Esophagus (tissue), 2 donors: ENCODE data around the gene SLC12A1. TPM values are rescaled to one million over a fixed set of nuclear protein-coding genes. Genes with fewer than 3 reads are reported as not detected.

ENCODE experiments used
- H3K27ac ChIP-seq, 2 donors: one replicate each; pipeline ENCODE4 v1.5.1; 2013; ENCODE audit warnings: low read depth in 2 of 2, mild to moderate bottlenecking in 2 of 2, inconsistent platforms in 1 of 2, low read length in 1 of 2, moderate library complexity in 1 of 2
- H3K27me3 ChIP-seq, 2 donors: one replicate each; pipeline ENCODE4 v1.6.1; 2013; ENCODE audit warnings: low read length in 2 of 2, control low read depth in 1 of 2, mild to moderate bottlenecking in 1 of 2; ENCODE audit not compliant: insufficient read depth in 2 of 2, control insufficient read depth in 1 of 2
- H3K36me3 ChIP-seq, 2 donors: one replicate each; pipeline ENCODE4 v1.6.1; 2013; ENCODE audit warnings: low read length in 1 of 2; ENCODE audit not compliant: control insufficient read depth in 2 of 2, insufficient read depth in 2 of 2
- H3K4me1 ChIP-seq, 2 donors: one replicate each; pipeline ENCODE4 v1.6.1; 2013; ENCODE audit warnings: low read length in 1 of 2; ENCODE audit not compliant: control insufficient read depth in 2 of 2, insufficient read depth in 2 of 2
- H3K4me3 ChIP-seq, 2 donors: one replicate each; pipeline ENCODE4 v1.5.1; 2013; ENCODE audit warnings: low read length in 2 of 2, mild to moderate bottlenecking in 2 of 2, low read depth in 1 of 2, moderate library complexity in 1 of 2
- H3K9me3 ChIP-seq, 2 donors: one replicate each; pipeline ENCODE4 v1.6.1; 2013; ENCODE audit warnings: mild to moderate bottlenecking in 2 of 2, low read depth in 1 of 2, low read length in 1 of 2, moderate library complexity in 1 of 2; ENCODE audit not compliant: control insufficient read depth in 2 of 2, insufficient read depth in 1 of 2
- WGBS, 2 donors: extraction: QIAGEN DNeasy Blood & Tissue Kit; methylation state at CpG; one replicate each; pipeline ENCODE4 v1.1.7; 2013; 5-methylcytosine and 5-hydroxymethylcytosine counted together
- polyA plus RNA-seq, 2 donors: library from polyadenylated mRNA; stranded (reverse); fragments of 200-250 nt; gene quantifications; one replicate each; pipeline ENCODE4 v1.2.3, GENCODE V29; 2013
- donor health status: healthy with polysubstance abuse.
- donor health status: Bipolar disorder and iron deficiency.

Gene SLC12A1
- polyA plus RNA-seq, 2 donors = not detected

DNA sequence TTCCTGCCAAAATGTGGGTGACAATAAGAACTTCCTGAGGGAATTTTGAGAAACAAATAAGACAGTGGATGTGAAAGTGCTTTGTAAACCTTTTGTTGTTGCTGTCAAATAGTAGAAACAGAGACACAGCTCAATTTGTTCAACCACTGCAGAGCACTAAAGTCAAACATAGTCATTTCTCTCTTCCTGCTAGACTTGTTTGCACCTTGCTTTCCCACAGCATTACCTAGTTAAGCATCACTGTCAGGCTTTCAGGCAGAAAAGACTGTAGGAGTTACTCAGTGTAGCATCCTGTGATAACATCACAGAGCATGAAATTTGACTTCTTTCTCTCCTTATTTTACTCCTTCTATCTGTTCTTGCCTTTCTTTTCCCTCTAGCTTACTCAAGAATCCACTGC, 27.1 kb downstream of the SLC12A1 start:
- Histone ChIP-seq H3K27ac (no peak overlapping the region), H3K36me3 (no peaks in the 10 kb centered on the region), H3K4me3 (no peak overlapping the region), H3K27me3 (no peaks in the 10 kb centered on the region), H3K4me1 (no peaks in the 10 kb centered on the region), H3K9me3 (no peaks in the 10 kb centered on the region)

DNA sequence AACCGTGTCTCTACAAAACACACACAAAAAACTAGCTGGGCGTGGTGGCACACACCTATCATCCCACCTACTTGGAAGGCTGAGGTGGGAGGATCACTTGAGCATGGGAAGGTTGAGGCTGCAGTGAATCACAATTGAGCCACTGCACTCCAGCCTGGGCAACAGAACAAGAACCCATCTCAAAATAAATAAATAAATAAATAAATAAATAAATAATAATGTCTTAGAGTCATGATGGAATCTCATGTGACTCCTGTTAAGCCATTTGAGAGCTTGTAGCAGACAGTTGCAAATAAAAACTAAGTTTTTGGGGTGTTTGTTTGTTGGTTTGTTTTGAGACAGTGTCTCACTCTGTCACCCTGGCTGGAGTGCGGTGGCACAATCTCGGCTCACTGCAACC, 33.2 kb downstream of the SLC12A1 start:
- H3K27ac ChIP-seq = no peak overlapping the region
- H3K4me1 ChIP-seq = no peaks in the 10 kb centered on the region
- 87 to 89% methylated on average over 4 of the region's 4 CpGs for WGBS, 2 donors
- no peaks in the 10 kb centered on the region for H3K27me3 ChIP-seq
- no peaks in the 10 kb centered on the region for H3K9me3 ChIP-seq
- H3K4me3 ChIP-seq = no peak overlapping the region
- H3K36me3 ChIP-seq = no peaks in the 10 kb centered on the region

GRCh38 chr15:48242015-48242414, 35.9 kb downstream of the SLC12A1 start:
- Histone ChIP-seq H3K27me3 (no peaks in the 10 kb centered on the region), H3K4me1 (no peaks in the 10 kb centered on the region), H3K36me3 (no peaks in the 10 kb centered on the region), H3K9me3 (no peaks in the 10 kb centered on the region), H3K27ac (no peak overlapping the region), H3K4me3 (no peak overlapping the region)

GRCh38 chr15:48242535-48242934, 36.4 kb downstream of the SLC12A1 start:
- H3K4me1 ChIP-seq = no peaks in the 10 kb centered on the region
- no peaks in the 10 kb centered on the region for H3K27me3 ChIP-seq
- H3K27ac ChIP-seq = no peak overlapping the region
- no peak overlapping the region for H3K4me3 ChIP-seq
- H3K9me3 ChIP-seq = no peaks in the 10 kb centered on the region
- H3K36me3 ChIP-seq = no peaks in the 10 kb centered on the region
- 81 to 85% methylated on average over 4 of the region's 4 CpGs for WGBS, 2 donors

- Histone ChIP-seq H3K4me1 (no peaks in the 10 kb centered on the region), H3K9me3 (no peaks in the 10 kb centered on the region), H3K27ac (no peak overlapping the region), H3K4me3 (no peak overlapping the region), H3K27me3 (no peaks in the 10 kb centered on the region), H3K36me3 (no peaks in the 10 kb centered on the region)
- 51 to 81% methylated on average over 1 of the region's 1 CpG for WGBS, 2 donors
Measured at GRCh38 chr15:48244921-48245320, 38.8 kb downstream of the SLC12A1 start.

DNA sequence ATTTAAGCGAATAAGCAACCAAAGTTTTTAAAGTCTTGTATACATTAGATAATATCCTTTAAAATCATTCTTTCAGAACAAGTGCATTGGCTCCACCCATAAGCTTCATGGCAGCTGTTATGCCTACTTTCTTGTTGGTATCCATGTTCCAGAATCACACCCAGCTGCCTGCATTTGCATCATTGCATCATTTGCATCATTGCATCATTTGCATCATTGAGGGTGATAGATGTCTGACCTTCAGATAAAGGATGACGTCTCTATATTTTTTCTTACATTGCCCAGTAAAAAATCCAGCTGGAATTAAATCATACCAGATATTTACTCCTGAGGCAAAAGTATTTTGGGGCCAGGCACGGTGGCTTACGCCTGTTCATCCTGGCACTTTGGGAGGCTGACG, 42.3 kb downstream of the SLC12A1 start:
- no peaks in the 10 kb centered on the region for H3K4me1 ChIP-seq
- H3K27ac ChIP-seq = no peak overlapping the region
- H3K27me3 ChIP-seq = no peaks in the 10 kb centered on the region
- no peaks in the 10 kb centered on the region for H3K36me3 ChIP-seq
- 78 to 90% methylated on average over 5 of the region's 5 CpGs for WGBS, 2 donors
- no peaks in the 10 kb centered on the region for H3K9me3 ChIP-seq
- no peak overlapping the region for H3K4me3 ChIP-seq

DNA sequence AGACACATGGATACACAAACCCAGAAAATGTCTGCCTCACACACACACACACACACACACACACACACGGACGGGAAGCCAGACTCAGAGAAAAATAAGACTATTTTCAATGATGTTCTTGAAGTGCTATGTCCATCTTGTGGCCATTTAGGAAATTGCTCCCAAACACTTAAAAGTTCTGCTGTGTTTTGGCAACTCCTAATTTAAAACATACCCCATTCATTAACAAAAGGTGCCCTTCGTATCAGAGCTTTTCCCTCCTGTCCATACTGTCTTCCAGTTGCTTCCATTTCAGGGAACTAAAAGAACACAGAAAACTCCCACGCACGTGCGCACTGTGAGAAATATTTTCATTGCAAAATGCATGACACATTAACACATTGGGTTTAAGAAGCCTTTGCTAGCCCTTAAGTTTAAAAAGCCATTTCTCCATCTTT, 44.6 kb downstream of the SLC12A1 start:
- Histone ChIP-seq H3K27ac (no peak overlapping the region), H3K27me3 (no peaks in the 10 kb centered on the region), H3K9me3 (no peaks in the 10 kb centered on the region), H3K4me1 (no peaks in the 10 kb centered on the region), H3K36me3 (no peaks in the 10 kb centered on the region), H3K4me3 (no peak overlapping the region)
- 35% methylated on average over 6 of the region's 6 CpGs for WGBS, 2 donors

GRCh38 chr15:48253172-48253571, 47.1 kb downstream of the SLC12A1 start:
- Histone ChIP-seq H3K36me3 (no peaks in the 10 kb centered on the region), H3K27ac (no peak overlapping the region), H3K4me1 (no peaks in the 10 kb centered on the region), H3K4me3 (no peak overlapping the region), H3K9me3 (no peaks in the 10 kb centered on the region), H3K27me3 (no peaks in the 10 kb centered on the region)
- 38 to 56% methylated on average over 4 of the region's 4 CpGs for WGBS, 2 donors

DNA sequence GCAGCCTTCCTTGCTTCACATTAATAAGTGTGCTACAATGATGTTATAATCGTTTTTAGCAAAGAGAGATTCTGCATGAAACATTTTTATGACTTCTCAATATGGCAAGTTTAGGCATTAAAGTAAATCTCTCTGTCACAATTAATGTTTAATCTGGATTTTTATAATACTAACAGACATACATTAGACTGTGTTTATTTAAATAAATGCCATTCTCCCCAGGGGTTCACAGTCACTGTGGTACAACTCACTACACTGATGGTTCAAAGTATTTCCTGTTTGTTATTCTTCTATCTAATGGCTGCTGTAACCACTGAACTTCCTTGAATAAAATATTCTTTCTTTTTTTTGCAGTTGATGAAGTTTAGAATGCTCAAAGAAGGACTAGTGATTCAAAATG, 59.0 kb downstream of the SLC12A1 start:
- Histone ChIP-seq H3K9me3 (no peaks in the 10 kb centered on the region), H3K36me3 (no peaks in the 10 kb centered on the region), H3K27ac (no peak overlapping the region), H3K4me3 (no peak overlapping the region), H3K27me3 (no peaks in the 10 kb centered on the region), H3K4me1 (no peaks in the 10 kb centered on the region)
- WGBS, 2 donors = 18 to 31% methylated on average over 1 of the region's 1 CpG

DNA sequence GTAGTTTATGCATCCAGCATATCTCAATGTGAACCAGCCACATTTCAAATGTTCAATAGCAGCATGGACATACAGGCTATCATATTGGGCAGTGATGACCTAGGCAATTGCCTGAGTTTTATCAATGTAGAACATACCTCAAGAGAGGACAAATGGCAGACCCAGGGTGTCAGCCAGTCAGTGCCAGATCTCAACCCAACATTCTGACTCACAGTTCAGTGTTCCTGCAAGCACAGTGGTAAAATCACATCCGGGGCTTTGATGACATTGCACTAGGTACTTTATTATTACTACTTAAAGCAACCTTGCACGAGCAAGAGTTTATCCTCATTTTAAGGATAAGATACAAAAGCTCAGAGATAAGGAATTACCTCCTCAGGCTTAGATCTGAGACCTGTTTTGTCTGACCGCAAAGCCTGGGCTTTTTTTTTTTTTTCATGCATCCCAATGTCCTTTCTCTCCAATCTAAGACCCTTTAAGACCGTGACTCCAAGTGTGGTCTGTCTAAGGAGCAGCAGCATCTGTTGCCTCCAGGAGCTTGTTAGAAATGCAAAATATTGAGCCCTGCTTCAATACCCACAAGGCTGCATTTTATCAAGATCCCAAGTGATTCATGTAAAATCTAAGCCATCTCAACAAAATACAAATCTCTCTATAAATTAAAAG, 60.1 kb downstream of the SLC12A1 start:
- H3K4me1 ChIP-seq = no peaks in the 10 kb centered on the region
- 52 to 54% methylated on average over 4 of the region's 4 CpGs for whole genome bisulfite sequencing, 2 donors

More for the DNA sequence above, 60.1 kb downstream of the SLC12A1 start:
- H3K27ac ChIP-seq = no peak overlapping the region
- H3K27me3 ChIP-seq = no peaks in the 10 kb centered on the region
- H3K36me3 ChIP-seq = no peaks in the 10 kb centered on the region
- no peaks in the 10 kb centered on the region for H3K9me3 ChIP-seq
- H3K4me3 ChIP-seq = no peak overlapping the region
